Ovary (tissue), 3 donors: ENCODE data around the gene COLGALT1.

Source experiments
- EP300 ChIP-seq: sonication (generic); formaldehyde crosslinking; IDR thresholded peaks from one replicate; pipeline ENCODE4 v1.6.1; 2017; ENCODE audit warnings: antibody characterized with exemption
- POLR2A ChIP-seq: fragments of 450-650 bp; IDR thresholded peaks from one replicate; pipeline ENCODE4 v1.6.1; 2017; ENCODE audit warnings: antibody characterized with exemption, mild to moderate bottlenecking, moderate library complexity
- TF ChIP-seq, protein P1 (sequence below), 3 donors: fragments of 450-650 bp in 2 of 3; fragments of 200-600 bp in 1 of 3; IDR thresholded peaks; one replicate each; pipeline versions ENCODE4 v1.5.1 to v1.8.0; 2016 to 2022; ENCODE audit warnings: antibody characterized with exemption in 3 of 3, mild to moderate bottlenecking in 1 of 3
- donor health status: DM: no; HTN: no; CAD: no.

DNA sequence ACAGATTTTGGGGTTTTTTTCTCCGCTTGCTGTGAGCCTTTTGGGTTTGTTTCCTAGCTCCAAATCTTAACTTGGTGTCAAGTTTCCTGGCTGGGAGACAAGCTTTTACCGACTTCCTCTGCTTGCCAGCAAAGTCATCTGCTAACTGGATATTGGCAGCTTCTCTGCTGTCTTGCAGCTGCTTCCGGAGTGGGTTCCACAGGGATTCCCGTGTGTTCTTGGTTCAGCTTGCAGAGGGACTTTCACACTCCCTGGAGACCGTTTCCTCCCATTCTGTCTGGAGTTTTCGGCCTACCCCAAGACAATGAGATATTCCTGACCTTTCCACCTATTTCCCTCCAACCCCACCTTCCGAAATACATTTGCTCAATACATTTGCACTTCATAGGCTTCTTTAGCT, 2.2 kb upstream of the COLGALT1 start:
- TF ChIP-seq, protein P1, sequence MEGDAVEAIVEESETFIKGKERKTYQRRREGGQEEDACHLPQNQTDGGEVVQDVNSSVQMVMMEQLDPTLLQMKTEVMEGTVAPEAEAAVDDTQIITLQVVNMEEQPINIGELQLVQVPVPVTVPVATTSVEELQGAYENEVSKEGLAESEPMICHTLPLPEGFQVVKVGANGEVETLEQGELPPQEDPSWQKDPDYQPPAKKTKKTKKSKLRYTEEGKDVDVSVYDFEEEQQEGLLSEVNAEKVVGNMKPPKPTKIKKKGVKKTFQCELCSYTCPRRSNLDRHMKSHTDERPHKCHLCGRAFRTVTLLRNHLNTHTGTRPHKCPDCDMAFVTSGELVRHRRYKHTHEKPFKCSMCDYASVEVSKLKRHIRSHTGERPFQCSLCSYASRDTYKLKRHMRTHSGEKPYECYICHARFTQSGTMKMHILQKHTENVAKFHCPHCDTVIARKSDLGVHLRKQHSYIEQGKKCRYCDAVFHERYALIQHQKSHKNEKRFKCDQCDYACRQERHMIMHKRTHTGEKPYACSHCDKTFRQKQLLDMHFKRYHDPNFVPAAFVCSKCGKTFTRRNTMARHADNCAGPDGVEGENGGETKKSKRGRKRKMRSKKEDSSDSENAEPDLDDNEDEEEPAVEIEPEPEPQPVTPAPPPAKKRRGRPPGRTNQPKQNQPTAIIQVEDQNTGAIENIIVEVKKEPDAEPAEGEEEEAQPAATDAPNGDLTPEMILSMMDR (IDR thresholded peaks at IDR 0.05) = no peak
- TF ChIP-seq POLR2A (no peak), EP300 (no peak)
